GM18520 (cell line): ENCODE measurements around the gene ARPIN.
"Not testable (repeated sequence)": the region's sequence is repeated elsewhere in the genome, so short reads cannot be mapped to it uniquely, and the experiment has no call there.

ENCODE experiments used
- ATAC-seq: cut with Tn5 transposase; IDR thresholded peaks from one replicate; pipeline ENCODE4 v1.9.1; 2021; ENCODE audit not compliant: unreplicated experiment

Gene ARPIN

GRCh38 chr15:89878323-89878722 is 34.4 kb downstream of the ARPIN start:
- ATAC-seq = no peak

GRCh38 chr15:89877083-89877425 is 35.7 kb downstream of the ARPIN start:
- no peak for ATAC-seq

- no peak for ATAC-seq
These were observed 36.2 kb downstream of the ARPIN start for GRCh38 chr15:89876396-89877082.

- ATAC-seq = no peak
These were observed 37.0 kb downstream of the ARPIN start for GRCh38 chr15:89875741-89876140.

GRCh38 chr15:89874926-89875564 is 37.7 kb downstream of the ARPIN start:
- ATAC-seq = peak; percentile 71

DNA sequence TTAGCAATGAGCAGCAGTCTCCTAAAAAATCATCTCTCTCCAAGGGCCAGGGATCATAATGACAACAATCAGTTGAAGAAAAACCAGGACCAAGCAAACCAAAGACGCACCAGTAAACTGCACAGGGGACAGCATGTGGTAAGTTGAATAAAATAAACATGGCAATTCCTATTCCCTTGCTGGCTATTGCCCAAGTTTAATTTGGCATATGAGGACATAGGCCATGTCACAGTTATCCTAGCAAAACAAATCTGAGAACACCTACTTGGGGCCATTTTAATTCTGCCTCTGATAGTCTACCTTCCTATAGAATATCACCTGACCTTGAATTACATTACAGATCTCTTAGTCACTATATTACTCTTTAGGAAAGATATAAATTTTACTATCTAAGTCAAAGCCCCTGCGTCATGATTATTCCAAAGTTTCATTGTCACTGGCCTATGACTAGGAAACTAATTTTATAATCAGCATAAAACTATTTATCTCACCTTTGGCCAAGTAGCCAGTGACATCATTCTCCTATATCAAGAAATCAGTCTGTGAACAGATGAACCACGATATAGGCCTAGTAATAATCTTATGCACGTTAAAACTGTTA is 42.0 kb downstream of the ARPIN start:
- no peak for ATAC-seq

DNA sequence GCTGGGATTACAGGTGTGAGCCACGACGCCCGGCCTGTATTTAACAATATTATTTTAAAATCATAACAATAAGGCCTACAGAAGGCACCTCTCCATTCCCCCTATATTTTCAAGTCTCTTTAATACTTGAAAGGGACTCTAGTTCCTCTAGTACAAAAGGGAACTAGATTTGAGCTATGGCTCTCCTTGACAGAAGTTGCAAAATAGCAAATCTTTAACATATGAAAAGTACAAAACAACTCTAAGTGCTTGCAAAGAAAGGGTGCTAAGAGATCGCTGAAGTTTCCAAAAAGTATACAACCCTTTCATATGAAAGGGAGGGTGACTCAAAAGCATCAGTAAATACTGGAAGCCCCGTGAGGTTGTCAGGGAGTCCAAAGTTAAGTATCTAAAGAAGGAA is 42.7 kb downstream of the ARPIN start:
- ATAC-seq = no peak

DNA sequence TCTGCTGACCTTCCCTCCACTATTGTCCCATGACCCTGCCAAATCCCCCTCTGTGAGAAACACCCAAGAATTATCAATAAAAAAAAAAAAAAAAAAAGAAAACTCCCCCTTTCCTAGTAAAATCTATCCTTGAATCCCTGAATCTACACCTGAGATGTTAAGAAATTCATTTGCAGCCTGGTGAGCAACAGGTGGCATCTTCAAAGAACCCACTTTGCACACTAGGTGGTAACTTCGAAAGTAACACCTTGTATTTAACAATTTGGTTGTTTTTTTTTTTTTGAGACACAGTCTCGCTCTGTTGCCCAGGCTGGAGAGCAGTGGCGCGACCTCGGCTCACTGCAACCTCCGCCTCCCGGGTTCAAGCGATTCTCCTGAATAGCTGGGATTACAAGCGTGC is 43.3 kb downstream of the ARPIN start:
- ATAC-seq = not testable (repeated sequence)

DNA sequence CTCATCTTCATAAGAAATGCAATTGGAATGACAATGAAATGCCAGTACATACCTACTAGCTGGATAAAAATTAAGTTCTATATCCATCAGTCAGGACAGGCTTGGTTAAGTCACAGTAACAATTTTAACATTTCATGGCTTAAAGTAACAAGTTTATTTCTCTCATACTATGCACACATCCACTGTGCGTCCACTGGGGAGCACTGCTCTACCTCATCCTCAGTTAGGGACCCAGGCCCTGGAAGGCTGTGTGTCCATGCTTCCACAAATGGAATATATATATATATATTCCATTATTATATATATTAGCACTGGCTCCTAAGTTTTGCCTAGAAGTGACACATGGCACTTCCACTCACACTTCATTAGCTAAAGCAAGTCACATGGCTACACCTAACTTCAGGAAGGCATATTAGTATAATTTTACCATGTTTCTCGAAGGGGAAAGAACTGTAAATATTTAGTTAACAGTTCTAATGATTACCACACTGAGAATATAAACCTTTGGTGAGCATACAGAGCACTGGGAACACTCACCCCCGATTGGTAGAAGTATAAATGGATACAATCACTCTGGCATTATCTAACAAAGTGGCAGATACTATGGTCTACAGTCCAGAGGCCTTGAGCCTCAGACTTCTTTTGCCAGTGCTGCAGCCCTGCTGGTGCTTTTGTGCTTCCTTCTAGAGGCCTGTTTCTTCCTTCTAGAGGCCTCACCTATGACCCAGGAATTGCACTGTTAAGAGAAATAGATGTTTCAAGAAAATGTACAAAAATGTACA is 47.6 kb downstream of the ARPIN start:
- ATAC-seq = no peak

DNA sequence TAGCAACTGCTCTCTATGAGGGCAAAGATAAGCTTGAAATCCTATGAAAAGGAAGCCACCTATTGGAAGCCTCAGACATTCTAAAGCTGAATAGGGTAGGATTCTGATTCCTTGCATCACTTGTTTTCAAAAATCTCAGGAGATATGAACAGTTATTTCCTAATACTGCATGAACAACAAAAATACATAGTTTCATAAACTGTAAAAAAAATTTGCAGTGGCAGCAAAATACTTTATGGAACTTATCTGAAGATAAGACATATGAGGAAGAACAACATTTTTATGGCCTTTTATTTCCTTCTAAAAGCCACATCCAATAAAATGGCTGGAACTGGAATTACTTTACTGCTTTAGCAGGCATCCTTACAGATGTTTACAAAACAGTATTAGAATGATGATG is 48.8 kb downstream of the ARPIN start:
- no peak for ATAC-seq

DNA sequence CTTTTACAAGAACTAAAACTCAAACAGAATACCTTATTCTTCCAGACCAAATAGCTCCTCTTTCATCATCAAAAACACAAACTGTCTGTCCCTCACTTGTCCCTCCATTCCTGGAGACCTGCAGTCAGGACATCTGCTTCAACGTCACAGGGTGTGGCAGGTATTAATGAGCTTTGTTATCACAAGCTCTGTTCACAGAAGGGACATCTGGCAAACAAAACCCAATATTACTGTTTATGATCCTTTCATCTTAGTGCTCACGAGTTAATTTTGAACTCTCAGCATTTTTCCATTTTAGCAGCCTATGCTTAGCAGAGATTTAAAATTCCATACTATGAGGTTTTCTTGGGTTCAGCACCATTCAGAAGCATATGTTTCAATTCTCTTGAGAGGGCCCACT is 51.9 kb downstream of the ARPIN start:
- no peak for ATAC-seq

DNA sequence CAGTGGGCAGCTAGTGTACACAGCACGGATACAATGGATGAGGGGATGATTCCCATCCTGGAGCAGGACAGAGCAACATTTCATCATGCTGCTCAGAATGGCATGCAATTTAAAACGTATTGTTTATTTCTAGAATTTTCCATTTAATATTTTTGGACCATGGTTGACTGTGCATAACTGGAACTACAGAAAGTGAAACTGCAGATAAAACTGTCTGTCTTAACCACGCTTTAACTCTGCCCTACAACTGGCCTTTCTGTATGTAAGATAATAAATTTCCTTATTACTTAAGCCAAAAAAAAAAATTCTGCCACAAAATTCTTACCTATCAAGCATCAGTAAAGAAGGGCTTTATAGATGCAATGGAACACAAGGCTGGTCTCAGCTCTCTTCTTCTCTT is 52.3 kb downstream of the ARPIN start:
- ATAC-seq = no peak

DNA sequence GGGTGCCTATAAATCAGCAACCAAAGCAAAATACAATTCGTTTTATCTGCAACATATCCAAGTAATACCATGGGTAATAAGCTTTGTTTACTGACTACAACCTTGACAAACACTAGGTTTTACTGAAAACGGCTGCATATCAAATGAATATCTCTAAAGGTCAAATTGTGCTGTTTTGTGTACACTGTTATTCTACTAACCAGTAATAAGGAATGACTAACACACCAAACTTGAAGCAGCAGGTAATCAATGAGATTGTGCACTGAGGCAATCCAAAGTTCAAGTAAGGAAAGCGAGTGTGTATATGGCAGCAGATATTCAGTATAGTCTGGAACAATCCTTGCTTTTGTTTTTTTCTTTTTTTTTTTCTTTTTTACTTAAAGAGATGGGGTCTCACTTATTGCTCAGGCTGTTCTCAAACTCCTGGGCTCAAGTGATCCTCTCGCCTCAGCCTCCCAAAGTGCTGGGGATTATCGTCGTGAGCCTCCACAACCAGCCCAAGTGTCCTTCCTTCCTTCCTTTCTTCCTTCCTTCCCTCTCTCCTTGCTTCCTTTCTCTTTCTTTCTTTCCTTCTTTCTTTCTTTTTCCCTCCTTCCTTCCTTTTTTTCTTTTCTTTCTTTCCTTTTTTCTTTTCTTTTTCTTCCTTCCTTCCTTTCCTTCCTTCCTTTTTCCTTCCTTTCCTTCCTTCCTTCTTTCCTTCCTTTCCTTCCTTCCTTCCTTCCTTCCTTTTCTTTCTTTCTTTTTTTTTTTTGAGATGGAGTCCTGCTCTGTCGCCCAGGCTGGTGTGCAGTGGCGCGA is 53.9 kb downstream of the ARPIN start:
- no peak for ATAC-seq

DNA sequence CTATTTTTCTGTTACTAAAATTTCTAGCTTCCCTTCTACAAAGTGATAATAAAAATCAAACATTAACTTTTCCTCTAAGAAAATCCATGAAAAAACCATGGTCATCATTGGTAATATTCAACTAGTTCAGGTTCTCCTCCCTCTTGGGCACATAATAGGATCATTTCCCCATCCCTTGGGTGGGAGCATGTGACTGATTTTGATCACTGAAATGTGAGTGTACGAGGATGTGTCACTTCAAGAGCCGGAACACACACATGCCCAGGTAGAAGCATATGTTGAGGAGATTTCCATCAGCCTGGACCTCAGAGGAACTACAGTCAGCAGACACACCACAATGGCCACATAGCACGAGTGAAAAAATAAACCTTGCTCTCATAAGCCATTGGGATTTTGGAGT is 55.1 kb downstream of the ARPIN start:
- no peak for ATAC-seq

- no peak for ATAC-seq
These were observed 56.8 kb downstream of the ARPIN start for GRCh38 chr15:89855948-89856347.

GRCh38 chr15:89854863-89855262 is 57.9 kb downstream of the ARPIN start:
- not testable (repeated sequence) for ATAC-seq

GRCh38 chr15:89852342-89852995 is 60.3 kb downstream of the ARPIN start:
- ATAC-seq = no peak

- ATAC-seq = no peak
These were observed 60.9 kb downstream of the ARPIN start for GRCh38 chr15:89851673-89852341.

GRCh38 chr15:89848970-89849292 is 63.8 kb downstream of the ARPIN start:
- no peak for ATAC-seq

DNA sequence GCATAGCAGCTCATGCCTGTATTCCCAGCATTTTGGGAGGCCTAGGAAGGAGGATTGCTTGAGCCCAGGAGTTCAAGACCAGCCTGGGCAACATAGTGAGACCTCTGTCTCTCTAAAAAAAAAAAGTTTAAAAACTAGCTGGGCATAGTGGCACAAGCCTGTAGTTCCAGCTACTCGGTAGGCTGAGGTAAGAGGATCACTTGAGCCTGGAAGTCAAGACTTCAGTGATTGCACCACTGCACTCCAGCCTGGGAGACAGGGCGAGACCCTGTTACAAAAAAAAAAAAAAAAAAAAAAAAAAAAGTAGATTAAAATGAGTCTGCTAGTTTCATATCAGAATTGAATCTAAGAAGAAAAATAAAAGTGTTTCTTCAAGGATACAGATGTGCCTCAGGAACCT is 65.7 kb downstream of the ARPIN start:
- no peak for ATAC-seq
